Measurements from ENCODE around the gene LRRC32. TPM values are rescaled to one million over a fixed set of nuclear protein-coding genes. Genes with fewer than 3 reads are reported as not detected.

The LRRC32 gene
- total RNA-seq, 4 donors from 2014 or later, result 10.0 to 121 (median 17.5) TPM

DNA sequence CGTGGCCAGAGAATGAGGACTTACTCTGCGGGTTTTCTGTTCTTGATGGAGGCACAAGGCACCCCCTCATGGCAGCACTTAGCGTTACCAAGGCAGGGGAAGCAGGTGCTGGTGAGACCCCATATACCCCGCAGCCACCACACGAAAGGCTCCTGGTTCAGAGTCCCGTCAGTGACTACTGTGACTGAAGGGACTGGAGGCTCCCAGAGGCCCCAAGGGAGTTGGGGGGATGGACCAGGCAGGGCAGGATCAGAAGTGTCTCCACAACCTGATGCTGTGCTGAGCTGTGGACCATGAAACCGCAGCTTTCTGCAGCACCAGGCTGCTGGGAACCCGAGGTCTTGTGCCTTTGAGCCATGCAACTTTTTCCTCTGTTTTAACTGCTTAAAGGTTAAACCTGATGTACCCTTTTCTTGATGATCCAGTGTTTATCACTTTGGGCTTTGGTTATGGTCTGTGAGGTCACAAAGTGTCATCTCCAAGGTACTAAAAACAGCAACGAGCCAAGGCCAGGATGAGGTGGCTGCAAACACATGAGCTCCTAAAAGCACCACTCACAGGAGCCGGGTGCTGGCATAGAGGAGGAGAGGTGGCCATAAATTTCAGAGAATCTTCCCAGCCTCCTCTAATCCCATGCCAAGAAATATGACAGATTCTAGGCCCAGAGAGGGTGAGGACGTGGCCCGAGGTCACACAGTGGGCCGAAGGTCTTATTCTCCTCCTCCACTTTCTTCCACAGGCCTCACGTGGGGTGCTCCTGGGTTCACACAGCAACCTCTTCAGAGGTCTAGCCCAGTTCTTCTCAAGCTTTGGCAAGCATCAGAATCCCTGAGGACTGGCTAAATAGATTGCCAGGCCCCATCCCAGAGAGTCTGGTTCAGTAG lies 4.2 kb upstream of the LRRC32 start:
- Histone ChIP-seq H3K9me3 (no peaks in the 10 kb centered on the region), H3K36me3 (no peaks in the 10 kb centered on the region), H3K27ac (no peak overlapping the region), H3K4me1 (peaks cover 0 to 6% of the 10 kb centered on the region in 2 donors), H3K4me3 (no peak overlapping the region), H3K27me3 (no peaks in the 10 kb centered on the region)
- no peak for TF ChIP-seq POLR2A (IDR thresholded peaks at IDR 0.05)
- TF ChIP-seq, protein P1, sequence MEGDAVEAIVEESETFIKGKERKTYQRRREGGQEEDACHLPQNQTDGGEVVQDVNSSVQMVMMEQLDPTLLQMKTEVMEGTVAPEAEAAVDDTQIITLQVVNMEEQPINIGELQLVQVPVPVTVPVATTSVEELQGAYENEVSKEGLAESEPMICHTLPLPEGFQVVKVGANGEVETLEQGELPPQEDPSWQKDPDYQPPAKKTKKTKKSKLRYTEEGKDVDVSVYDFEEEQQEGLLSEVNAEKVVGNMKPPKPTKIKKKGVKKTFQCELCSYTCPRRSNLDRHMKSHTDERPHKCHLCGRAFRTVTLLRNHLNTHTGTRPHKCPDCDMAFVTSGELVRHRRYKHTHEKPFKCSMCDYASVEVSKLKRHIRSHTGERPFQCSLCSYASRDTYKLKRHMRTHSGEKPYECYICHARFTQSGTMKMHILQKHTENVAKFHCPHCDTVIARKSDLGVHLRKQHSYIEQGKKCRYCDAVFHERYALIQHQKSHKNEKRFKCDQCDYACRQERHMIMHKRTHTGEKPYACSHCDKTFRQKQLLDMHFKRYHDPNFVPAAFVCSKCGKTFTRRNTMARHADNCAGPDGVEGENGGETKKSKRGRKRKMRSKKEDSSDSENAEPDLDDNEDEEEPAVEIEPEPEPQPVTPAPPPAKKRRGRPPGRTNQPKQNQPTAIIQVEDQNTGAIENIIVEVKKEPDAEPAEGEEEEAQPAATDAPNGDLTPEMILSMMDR (IDR thresholded peaks at IDR 0.05), result no peak
- intact Hi-C loops (cut with DNase I; ENCODE audit: low total_unique reads), result no loop called here
- no peak for DNase-seq

DNA sequence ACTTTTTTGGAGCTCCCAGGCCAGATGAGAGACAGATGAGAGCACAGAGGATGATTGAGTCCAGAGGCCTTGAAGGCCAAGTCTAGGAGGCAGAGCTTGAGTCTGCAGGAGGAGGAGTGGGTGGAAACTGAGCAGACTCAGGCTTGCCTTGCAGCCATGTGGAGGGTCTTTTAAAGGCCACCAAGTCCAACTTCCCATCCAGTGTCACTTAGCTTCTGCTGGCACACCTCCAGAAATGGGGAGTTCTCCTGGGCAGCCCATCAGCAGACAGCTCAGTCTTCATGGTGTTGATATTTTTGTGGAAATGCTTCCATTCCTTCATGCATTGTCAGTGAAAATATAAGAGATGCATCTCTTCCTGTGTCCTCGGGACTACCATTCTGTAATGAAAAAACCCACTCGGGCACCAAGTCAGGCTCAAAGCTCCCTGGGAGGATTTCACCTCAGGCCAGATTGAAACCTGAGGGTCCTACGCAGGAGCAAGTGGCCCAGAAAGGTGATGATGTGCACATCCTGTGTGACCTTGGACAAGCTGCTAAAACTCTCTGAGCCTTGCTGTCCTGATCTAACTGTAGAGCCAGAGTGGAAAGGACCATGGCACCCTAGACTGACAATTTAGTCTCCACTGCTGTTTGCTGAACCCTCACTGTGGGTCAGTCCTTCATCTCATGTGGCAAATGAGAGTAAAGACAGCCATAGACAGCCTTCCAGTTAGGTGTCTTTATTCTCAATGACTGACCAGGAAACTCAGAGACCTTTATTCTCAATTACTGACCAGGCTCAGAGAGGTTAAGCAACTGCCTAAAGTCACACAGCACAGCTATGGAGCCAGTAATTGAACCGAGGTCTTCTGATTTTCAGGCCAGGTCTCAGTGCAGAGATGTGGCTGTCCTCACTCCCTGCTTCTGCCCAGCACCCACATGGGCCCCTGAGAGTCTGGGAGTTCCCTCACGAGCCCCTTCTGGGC lies 2.9 kb upstream of the LRRC32 start:
- Histone ChIP-seq H3K27ac (peak overlapping the region; percentile 19 to 83), H3K4me3 (no peak overlapping the region), H3K36me3 (no peaks in the 10 kb centered on the region), H3K4me1 (peaks cover 0 to 6% of the 10 kb centered on the region in 2 donors), H3K27me3 (no peaks in the 10 kb centered on the region), H3K9me3 (no peaks in the 10 kb centered on the region)
- no peak for DNase-seq
- TF ChIP-seq, protein P1 (IDR thresholded peaks at IDR 0.05), result no peak
- TF ChIP-seq POLR2A (IDR thresholded peaks at IDR 0.05), result no peak
- intact Hi-C loops (cut with DNase I; ENCODE audit: low total_unique reads), result no loop called here

GRCh38 chr11:76672431-76673175 lies 2.1 kb upstream of the LRRC32 start:
- no peaks in the 10 kb centered on the region for H3K9me3 ChIP-seq
- peaks cover 0 to 6% of the 10 kb centered on the region in 2 donors for H3K4me1 ChIP-seq
- intact Hi-C loops (cut with DNase I; ENCODE audit: low total_unique reads), result no loop called here
- H3K4me3 ChIP-seq, result no peak overlapping the region
- H3K27me3 ChIP-seq, result no peaks in the 10 kb centered on the region
- peak overlapping the region; percentile 19 to 83 for H3K27ac ChIP-seq
- no peak for DNase-seq
- TF ChIP-seq, protein P1 (IDR thresholded peaks at IDR 0.05), result no peak
- no peak for TF ChIP-seq POLR2A (IDR thresholded peaks at IDR 0.05)
- no peaks in the 10 kb centered on the region for H3K36me3 ChIP-seq

- Histone ChIP-seq H3K4me1 (peaks cover 0 to 6% of the 10 kb centered on the region in 2 donors), H3K4me3 (no peak overlapping the region), H3K36me3 (no peaks in the 10 kb centered on the region), H3K27ac (peak overlapping the region; percentile 77 to 83), H3K27me3 (no peaks in the 10 kb centered on the region), H3K9me3 (no peaks in the 10 kb centered on the region)
- intact Hi-C loops (cut with DNase I; ENCODE audit: low total_unique reads), result no loop called here
- DNase-seq, result no peak
- no peak for TF ChIP-seq POLR2A (IDR thresholded peaks at IDR 0.05)
- TF ChIP-seq, protein P1 (IDR thresholded peaks at IDR 0.05), result no peak
Observed at GRCh38 chr11:76671626-76672309, 1.2 kb upstream of the LRRC32 start.

Data from uterus (tissue), 4 donors.